Mammary epithelial cell (primary cell): ENCODE results near the gene STX16.

ENCODE experiments used
- EZH2 ChIP-seq: IDR thresholded peaks from 2 replicates; pipeline ENCODE4 v1.6.1; 2012; ENCODE audit warnings: low read length, inconsistent platforms, borderline replicate concordance
- TF ChIP-seq, protein P1 (sequence below), 2 donors: IDR thresholded peaks in 1 of 2; conservative IDR thresholded peaks in 1 of 2; 2 replicates each; pipeline ENCODE4 v1.5.1; 2011 to 2012; ENCODE audit warnings: inconsistent platforms in 2 of 2, low read length in 2 of 2, mild to moderate bottlenecking in 2 of 2, control low read depth in 1 of 2, low read depth in 1 of 2; ENCODE audit not compliant: insufficient read depth in 1 of 2; ENCODE audit errors: extremely low read depth in 1 of 2

DNA sequence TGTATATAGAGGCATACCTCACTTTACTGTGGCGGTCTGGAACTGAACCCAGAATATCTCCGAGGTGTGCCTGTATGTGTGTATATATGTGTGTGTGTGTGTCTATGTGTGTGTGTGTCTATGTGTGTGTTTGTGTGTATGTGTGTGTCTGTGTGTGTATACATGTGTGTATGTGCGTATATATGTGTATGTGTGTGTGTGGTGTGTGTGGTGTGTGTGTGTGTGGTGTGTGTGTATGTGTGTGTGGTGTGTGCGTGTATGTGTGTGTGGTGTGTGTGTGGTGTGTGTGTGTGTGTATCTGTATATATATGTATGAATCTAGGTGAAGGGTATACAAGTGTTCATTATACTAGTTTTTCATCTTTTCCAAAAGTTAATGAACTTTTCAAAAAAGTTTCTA lies 37.3 kb downstream of the STX16 start:
- TF ChIP-seq, protein P1, sequence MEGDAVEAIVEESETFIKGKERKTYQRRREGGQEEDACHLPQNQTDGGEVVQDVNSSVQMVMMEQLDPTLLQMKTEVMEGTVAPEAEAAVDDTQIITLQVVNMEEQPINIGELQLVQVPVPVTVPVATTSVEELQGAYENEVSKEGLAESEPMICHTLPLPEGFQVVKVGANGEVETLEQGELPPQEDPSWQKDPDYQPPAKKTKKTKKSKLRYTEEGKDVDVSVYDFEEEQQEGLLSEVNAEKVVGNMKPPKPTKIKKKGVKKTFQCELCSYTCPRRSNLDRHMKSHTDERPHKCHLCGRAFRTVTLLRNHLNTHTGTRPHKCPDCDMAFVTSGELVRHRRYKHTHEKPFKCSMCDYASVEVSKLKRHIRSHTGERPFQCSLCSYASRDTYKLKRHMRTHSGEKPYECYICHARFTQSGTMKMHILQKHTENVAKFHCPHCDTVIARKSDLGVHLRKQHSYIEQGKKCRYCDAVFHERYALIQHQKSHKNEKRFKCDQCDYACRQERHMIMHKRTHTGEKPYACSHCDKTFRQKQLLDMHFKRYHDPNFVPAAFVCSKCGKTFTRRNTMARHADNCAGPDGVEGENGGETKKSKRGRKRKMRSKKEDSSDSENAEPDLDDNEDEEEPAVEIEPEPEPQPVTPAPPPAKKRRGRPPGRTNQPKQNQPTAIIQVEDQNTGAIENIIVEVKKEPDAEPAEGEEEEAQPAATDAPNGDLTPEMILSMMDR (conservative IDR thresholded peaks at IDR 0.05 in 1 of 2, IDR thresholded peaks at IDR 0.05 in 1 of 2; ENCODE audit: extremely low read depth in 1 of 2, insufficient read depth in 1 of 2, low read depth in 1 of 2, low read length in 2 of 2): no peak
- TF ChIP-seq EZH2: no peak
